Sigmoid colon (tissue), 4 donors: Measurements from ENCODE around the gene MSH3.

ENCODE experiments used
- CTCF ChIP-seq, 4 experiments: fragments of 450-650 bp in 3 of 4; fragments of 200-600 bp in 1 of 4; IDR thresholded peaks; one replicate each; pipeline ENCODE4 v1.5.1; 2016 to 2019; ENCODE audit warnings: antibody characterized with exemption in 4 of 4, mild to moderate bottlenecking in 3 of 4, moderate library complexity in 2 of 4
- EP300 ChIP-seq, 4 donors: sonication (generic); formaldehyde crosslinking; IDR thresholded peaks; one replicate each; pipeline ENCODE4 v1.6.1; 2017; ENCODE audit warnings: antibody characterized with exemption in 4 of 4
- POLR2A ChIP-seq, 2 donors: fragments of 450-650 bp; IDR thresholded peaks; one replicate each; pipeline ENCODE4 v1.6.1; 2016; ENCODE audit warnings: antibody characterized with exemption in 2 of 2, mild to moderate bottlenecking in 2 of 2, moderate library complexity in 2 of 2
- POLR2AphosphoS5 ChIP-seq, 4 donors: sonication (generic); formaldehyde crosslinking; IDR thresholded peaks; one replicate each; pipeline ENCODE4 v1.6.1; 2017; ENCODE audit warnings: antibody characterized with exemption in 4 of 4

GRCh38 chr5:80608731-80609130 is 45.7 kb upstream of the MSH3 start:
- TF ChIP-seq CTCF (IDR thresholded peaks at IDR 0.05) (no peak), POLR2AphosphoS5 (IDR thresholded peaks at IDR 0.05) (no peak), POLR2A (IDR thresholded peaks at IDR 0.05) (no peak), EP300 (IDR thresholded peaks at IDR 0.05) (no peak)
